Large intestine (tissue), 3 donors: Measurements from ENCODE around the gene MTHFD1L. TPM values are rescaled to one million over a fixed set of nuclear protein-coding genes. Genes with fewer than 3 reads are reported as not detected.
"Not testable (repeated sequence)": the region's sequence is repeated elsewhere in the genome, so short reads cannot be mapped to it uniquely, and the experiment has no call there.

Experiments
- DNase-seq, 2 donors: peaks; one replicate each; pipeline versions ENCODE4 v3.0.0 to v3.0.0-alpha.2; 2013
- H3K27ac ChIP-seq: one replicate; pipeline ENCODE4 v1.5.1; 2013; ENCODE audit warnings: low read length
- H3K27me3 ChIP-seq: 2 replicates; pipeline ENCODE4 v1.6.1; 2013; ENCODE audit warnings: low read length; ENCODE audit not compliant: control insufficient read depth, insufficient read depth
- H3K36me3 ChIP-seq: 2 replicates; pipeline ENCODE4 v1.6.1; 2013; ENCODE audit warnings: low read length; ENCODE audit not compliant: control insufficient read depth, insufficient read depth
- H3K4me1 ChIP-seq: one replicate; pipeline ENCODE4 v1.6.1; 2013; ENCODE audit warnings: low read length; ENCODE audit not compliant: control insufficient read depth, insufficient read depth
- H3K4me3 ChIP-seq: one replicate; pipeline ENCODE4 v1.5.1; 2013; ENCODE audit warnings: low read length
- H3K9me3 ChIP-seq: one replicate; pipeline ENCODE4 v1.6.1; 2013; ENCODE audit warnings: mild to moderate bottlenecking, low read depth, low read length, moderate library complexity; ENCODE audit not compliant: control insufficient read depth
- WGBS: methylation state at CpG from one replicate; pipeline ENCODE4 v1.1.5; 2013; ENCODE audit warnings: low lambda C conversion rate; ENCODE audit not compliant: insufficient coverage; 5-methylcytosine and 5-hydroxymethylcytosine counted together
- polyA plus RNA-seq: library from polyadenylated mRNA; unstranded; fragments of 120-200 nt; gene quantifications from one replicate; pipeline ENCODE4 v1.2.1, GENCODE V29; 2013

The MTHFD1L gene
- polyA plus RNA-seq, 1 donor, result 11.7 TPM

DNA sequence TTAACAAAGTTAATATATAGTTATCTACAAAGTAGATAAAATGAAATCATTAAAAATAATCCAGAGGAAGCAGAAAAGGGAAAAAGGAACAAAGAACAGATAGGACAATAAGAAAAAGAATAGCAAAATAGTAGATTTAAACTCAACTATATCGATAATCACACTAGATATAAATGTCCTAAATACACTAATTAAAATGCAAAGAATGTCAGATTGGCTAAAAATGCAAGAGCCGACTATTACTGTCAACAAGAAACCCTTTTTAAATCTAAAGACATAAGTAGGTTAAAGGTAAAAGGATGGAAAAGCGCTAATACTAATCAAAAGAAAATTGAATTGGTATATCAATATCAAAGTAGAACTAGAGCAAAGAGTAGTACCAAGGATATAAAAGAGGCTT lies 209.5 kb downstream of the MTHFD1L start:
- H3K36me3 ChIP-seq, result no peaks in the 10 kb centered on the region
- no peak overlapping the region for H3K4me3 ChIP-seq
- H3K27me3 ChIP-seq, result no peaks in the 10 kb centered on the region
- DNase-seq, result no peak
- WGBS, result 100% methylated on average over 3 of the region's 3 CpGs
- H3K9me3 ChIP-seq, result no peaks in the 10 kb centered on the region
- no peak overlapping the region for H3K27ac ChIP-seq
- H3K4me1 ChIP-seq, result no peaks in the 10 kb centered on the region

- Histone ChIP-seq H3K27me3 (no peaks in the 10 kb centered on the region), H3K27ac (no peak overlapping the region), H3K36me3 (no peaks in the 10 kb centered on the region), H3K9me3 (no peaks in the 10 kb centered on the region), H3K4me1 (no peaks in the 10 kb centered on the region), H3K4me3 (no peak overlapping the region)
- no peak for DNase-seq
- WGBS, result no CpG with 5 or more reads among the region's 2 CpGs
Observed at GRCh38 chr6:151075527-151075926, 210.0 kb downstream of the MTHFD1L start.

DNA sequence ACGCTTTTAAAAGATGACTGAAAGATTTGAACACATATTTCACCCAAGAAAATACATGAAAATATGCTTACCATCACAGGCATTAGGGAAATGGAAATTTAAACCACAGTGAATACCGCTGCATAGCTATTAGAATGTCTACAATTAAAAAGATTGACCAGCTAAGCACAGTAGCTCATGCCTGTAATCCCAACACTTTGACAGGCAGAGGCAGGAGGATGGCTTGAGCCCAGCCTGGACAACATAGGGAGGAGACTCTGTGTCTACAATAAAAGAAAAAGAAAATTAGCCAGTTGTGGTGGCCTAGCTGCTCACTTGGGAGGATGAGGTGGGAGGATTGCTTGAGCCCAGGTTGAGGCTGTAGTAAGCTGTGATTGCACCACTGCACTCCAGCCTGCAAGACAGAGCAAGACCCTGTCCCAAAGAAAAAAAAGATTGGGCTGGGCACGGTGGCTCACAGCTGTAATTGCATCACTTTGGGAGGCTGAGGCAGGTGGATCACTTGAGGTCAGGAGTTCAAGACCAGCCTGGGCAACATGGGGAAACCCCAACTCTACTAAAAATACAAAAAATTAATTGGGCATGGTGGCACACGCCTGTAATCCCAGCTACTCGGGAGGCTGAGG lies 210.5 kb downstream of the MTHFD1L start:
- Histone ChIP-seq H3K27me3 (no peaks in the 10 kb centered on the region), H3K4me3 (no peak overlapping the region), H3K36me3 (no peaks in the 10 kb centered on the region), H3K27ac (no peak overlapping the region), H3K9me3 (no peaks in the 10 kb centered on the region), H3K4me1 (no peaks in the 10 kb centered on the region)
- DNase-seq, result no peak
- 100% methylated on average over 1 of the region's 5 CpGs for WGBS

- no peaks in the 10 kb centered on the region for H3K4me1 ChIP-seq
- WGBS, result no CpG with 5 or more reads among the region's 6 CpGs
Observed at GRCh38 chr6:151078655-151079054, 213.2 kb downstream of the MTHFD1L start.

GRCh38 chr6:151081656-151082055 lies 216.2 kb downstream of the MTHFD1L start:
- H3K27me3 ChIP-seq, result no peaks in the 10 kb centered on the region
- H3K27ac ChIP-seq, result no peak overlapping the region
- H3K4me1 ChIP-seq, result no peaks in the 10 kb centered on the region
- peak in 1 of 2 donors; percentile 56 for DNase-seq
- H3K36me3 ChIP-seq, result no peaks in the 10 kb centered on the region
- no peaks in the 10 kb centered on the region for H3K9me3 ChIP-seq
- no peak overlapping the region for H3K4me3 ChIP-seq
- 55% methylated on average over 2 of the region's 4 CpGs for WGBS

More at GRCh38 chr6:151078655-151079054, 213.2 kb downstream of the MTHFD1L start:
- no peaks in the 10 kb centered on the region for H3K27me3 ChIP-seq
- no peak overlapping the region for H3K4me3 ChIP-seq
- no peak overlapping the region for H3K27ac ChIP-seq
- H3K9me3 ChIP-seq, result no peaks in the 10 kb centered on the region
- no peak for DNase-seq
- H3K36me3 ChIP-seq, result no peaks in the 10 kb centered on the region

GRCh38 chr6:151082079-151082478 lies 216.6 kb downstream of the MTHFD1L start:
- DNase-seq, result no peak
- Histone ChIP-seq H3K27ac (no peak overlapping the region), H3K36me3 (no peaks in the 10 kb centered on the region), H3K4me3 (no peak overlapping the region), H3K4me1 (no peaks in the 10 kb centered on the region), H3K9me3 (no peaks in the 10 kb centered on the region), H3K27me3 (no peaks in the 10 kb centered on the region)
- 80% methylated on average over 1 of the region's 6 CpGs for WGBS

- no peak overlapping the region for H3K27ac ChIP-seq
- WGBS, result no CpG with 5 or more reads among the region's 10 CpGs
- DNase-seq, result no peak
- no peak overlapping the region for H3K4me3 ChIP-seq
- H3K4me1 ChIP-seq, result no peaks in the 10 kb centered on the region
- no peaks in the 10 kb centered on the region for H3K9me3 ChIP-seq
- no peaks in the 10 kb centered on the region for H3K27me3 ChIP-seq
- no peaks in the 10 kb centered on the region for H3K36me3 ChIP-seq
Observed at GRCh38 chr6:151084275-151084674, 218.8 kb downstream of the MTHFD1L start.

DNA sequence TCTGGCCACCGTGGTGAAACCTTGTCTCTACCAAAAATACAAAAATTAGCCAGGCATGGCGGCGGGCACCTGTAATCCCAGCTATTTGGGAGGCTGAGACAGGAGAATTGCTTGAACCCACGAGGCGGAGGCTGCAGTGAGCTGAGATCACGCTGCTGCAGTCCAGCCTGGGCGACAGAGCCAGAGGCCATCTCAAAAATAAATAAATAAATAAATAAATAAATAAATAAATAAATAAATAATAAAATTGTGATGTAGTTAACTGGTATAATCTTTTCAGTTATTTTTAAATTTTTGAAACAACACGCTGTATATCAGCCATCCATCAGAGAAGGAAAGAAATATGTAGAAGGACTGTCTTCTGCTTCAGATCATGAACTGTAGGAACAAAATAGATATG lies 221.6 kb downstream of the MTHFD1L start:
- DNase-seq, H3K4me3 ChIP-seq, H3K36me3 ChIP-seq, H3K4me1 ChIP-seq, H3K9me3 ChIP-seq, H3K27me3 ChIP-seq, H3K27ac ChIP-seq: not testable (repeated sequence)
- WGBS, result 82% methylated on average over 1 of the region's 8 CpGs

DNA sequence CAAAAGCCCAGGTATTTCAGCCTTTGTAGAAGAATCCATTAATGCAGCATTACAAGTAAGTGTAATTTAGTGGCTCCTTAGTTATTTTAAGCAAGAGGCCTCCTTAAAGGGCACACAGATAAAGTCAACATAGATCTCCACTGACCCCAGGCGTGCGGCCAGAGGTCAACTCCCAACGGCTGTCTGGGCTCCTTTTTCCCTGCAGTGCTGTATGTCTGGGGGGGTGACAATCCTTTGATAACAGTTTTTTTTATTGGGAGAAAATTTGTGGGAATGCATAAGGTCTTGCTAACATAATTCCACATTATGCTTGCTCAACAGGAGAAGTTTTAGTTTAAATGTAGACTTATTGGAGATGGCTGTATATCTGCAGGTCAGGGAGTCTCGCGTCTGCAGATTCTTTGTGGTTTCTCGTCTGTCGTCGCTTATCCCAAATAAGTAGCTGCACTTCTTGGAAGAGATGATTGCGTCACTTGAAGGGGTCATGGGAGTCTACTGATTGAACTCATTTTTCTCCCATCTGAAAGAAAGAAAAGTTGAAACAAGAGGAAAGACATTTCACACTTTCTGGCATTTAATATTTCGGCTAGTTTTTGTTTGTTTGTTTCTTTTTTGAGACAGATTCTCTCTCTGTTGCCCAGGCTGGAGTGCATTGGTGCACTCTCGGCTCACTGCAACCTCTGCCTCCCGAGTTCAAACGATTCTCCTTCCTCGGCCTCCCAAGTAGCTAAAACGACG lies 222.5 kb downstream of the MTHFD1L start:
- H3K4me3 ChIP-seq, result no peak overlapping the region
- no peak overlapping the region for H3K27ac ChIP-seq
- no peaks in the 10 kb centered on the region for H3K4me1 ChIP-seq
- H3K9me3 ChIP-seq, result no peaks in the 10 kb centered on the region
- H3K36me3 ChIP-seq, result peaks cover 6% of the 10 kb centered on the region
- H3K27me3 ChIP-seq, result no peaks in the 10 kb centered on the region
- DNase-seq, result peak in 1 of 2 donors; percentile 20
- 82% methylated on average over 2 of the region's 16 CpGs for WGBS

DNA sequence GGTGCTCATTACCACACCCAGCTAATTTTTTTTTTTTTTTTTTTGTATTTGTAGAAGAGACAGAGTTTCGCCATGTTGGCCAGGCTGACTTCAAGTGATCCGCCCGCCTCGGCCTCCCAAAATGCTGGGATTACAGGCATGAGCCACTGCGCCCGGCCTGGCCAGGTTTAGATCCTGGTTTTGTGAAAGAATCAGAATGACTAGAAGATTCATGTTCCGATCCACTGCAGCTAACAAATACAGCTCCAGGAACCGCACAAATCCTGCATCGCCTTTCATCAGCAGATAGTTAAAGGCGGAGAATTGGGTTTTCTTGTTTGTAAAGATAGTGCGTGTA lies 223.1 kb downstream of the MTHFD1L start:
- Histone ChIP-seq H3K27ac (no peak overlapping the region), H3K27me3 (no peaks in the 10 kb centered on the region), H3K4me1 (no peaks in the 10 kb centered on the region), H3K36me3 (peaks cover 7% of the 10 kb centered on the region), H3K4me3 (no peak overlapping the region), H3K9me3 (no peaks in the 10 kb centered on the region)
- 100% methylated on average over 1 of the region's 11 CpGs for WGBS
- DNase-seq, result no peak

DNA sequence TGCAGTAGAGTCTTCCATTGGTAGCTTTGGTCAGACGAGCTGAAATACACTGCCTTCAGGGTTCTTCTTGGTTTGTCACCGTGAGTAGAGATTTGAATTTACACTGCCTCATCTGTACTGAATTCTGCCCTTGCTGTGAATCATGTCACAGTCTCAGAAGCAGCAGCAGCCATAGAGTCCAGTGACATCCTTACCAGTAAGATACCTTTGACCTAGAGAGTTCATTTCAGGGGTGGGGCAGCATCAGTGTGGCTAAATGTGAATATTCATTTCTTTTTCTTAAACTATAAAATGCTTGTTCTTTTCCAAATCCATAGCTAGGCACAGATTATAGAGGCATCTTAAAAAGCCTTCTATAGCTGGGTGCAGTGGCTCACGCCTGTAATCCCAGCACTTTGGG lies 223.5 kb downstream of the MTHFD1L start:
- no CpG with 5 or more reads among the region's 3 CpGs for WGBS
- Histone ChIP-seq H3K27ac (no peak overlapping the region), H3K36me3 (peaks cover 10% of the 10 kb centered on the region), H3K9me3 (no peaks in the 10 kb centered on the region), H3K4me3 (no peak overlapping the region), H3K4me1 (no peaks in the 10 kb centered on the region), H3K27me3 (no peaks in the 10 kb centered on the region)
- no peak for DNase-seq
